ENCODE data around the gene FAM114A2. TPM values are rescaled to one million over a fixed set of nuclear protein-coding genes. Genes with fewer than 3 reads are reported as not detected.
A peak's percentile ranks its signal among the peaks of the same experiment; 100 is the strongest.

The FAM114A2 gene
- total RNA-seq, 1 donor = 40.9 TPM

DNA sequence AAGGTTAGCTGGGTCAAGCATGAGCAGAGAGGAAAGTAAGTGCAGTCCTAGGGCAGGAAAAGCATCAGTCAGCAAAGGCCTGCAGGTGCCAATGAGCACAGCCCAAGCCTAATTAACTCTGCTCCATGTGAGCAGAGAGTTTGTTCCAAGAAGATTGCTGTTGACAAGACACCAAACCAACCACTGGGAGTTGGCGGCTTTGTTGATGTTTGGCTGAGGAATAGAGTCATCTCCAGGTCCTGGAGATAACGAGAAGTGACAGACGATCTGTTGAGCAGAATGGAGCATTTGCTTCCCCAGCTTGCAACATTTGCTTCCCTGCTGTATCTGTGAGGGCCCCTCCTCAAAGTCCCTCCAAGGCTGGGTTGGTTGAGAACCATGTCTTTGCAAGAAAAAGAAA is 68.2 kb downstream of the FAM114A2 start:
- H3K27me3 ChIP-seq (ENCODE audit: insufficient read depth, low read length) = peaks cover 3% of the 10 kb centered on the region
- no peaks in the 10 kb centered on the region for H3K4me1 ChIP-seq (ENCODE audit: insufficient read depth, low read length)
- no peak overlapping the region for H3K4me3 ChIP-seq (ENCODE audit: insufficient read depth, low read length)
- H3K9me3 ChIP-seq (ENCODE audit: low read depth, low read length) = no peaks in the 10 kb centered on the region
- H3K36me3 ChIP-seq (ENCODE audit: insufficient read depth, low read length) = no peaks in the 10 kb centered on the region
- no peaks in the 10 kb centered on the region for H4K20me1 ChIP-seq (ENCODE audit: insufficient read depth, low read length)
- H2AFZ ChIP-seq (ENCODE audit: low read length) = no peak overlapping the region
- H3K27ac ChIP-seq (ENCODE audit: low read depth, low read length) = no peak overlapping the region
- no peak overlapping the region for H3K4me2 ChIP-seq (ENCODE audit: insufficient read depth, low read length)
- no peak for DNase-seq (ENCODE audit: insufficient read length, low spot score, missing footprints)
- TF ChIP-seq, protein P1, sequence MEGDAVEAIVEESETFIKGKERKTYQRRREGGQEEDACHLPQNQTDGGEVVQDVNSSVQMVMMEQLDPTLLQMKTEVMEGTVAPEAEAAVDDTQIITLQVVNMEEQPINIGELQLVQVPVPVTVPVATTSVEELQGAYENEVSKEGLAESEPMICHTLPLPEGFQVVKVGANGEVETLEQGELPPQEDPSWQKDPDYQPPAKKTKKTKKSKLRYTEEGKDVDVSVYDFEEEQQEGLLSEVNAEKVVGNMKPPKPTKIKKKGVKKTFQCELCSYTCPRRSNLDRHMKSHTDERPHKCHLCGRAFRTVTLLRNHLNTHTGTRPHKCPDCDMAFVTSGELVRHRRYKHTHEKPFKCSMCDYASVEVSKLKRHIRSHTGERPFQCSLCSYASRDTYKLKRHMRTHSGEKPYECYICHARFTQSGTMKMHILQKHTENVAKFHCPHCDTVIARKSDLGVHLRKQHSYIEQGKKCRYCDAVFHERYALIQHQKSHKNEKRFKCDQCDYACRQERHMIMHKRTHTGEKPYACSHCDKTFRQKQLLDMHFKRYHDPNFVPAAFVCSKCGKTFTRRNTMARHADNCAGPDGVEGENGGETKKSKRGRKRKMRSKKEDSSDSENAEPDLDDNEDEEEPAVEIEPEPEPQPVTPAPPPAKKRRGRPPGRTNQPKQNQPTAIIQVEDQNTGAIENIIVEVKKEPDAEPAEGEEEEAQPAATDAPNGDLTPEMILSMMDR (IDR thresholded peaks at IDR 0.05; ENCODE audit: extremely low read depth, low read depth, low read length) = no peak
- no peaks in the 10 kb centered on the region for H3K79me2 ChIP-seq (ENCODE audit: insufficient read depth, low read length)

DNA sequence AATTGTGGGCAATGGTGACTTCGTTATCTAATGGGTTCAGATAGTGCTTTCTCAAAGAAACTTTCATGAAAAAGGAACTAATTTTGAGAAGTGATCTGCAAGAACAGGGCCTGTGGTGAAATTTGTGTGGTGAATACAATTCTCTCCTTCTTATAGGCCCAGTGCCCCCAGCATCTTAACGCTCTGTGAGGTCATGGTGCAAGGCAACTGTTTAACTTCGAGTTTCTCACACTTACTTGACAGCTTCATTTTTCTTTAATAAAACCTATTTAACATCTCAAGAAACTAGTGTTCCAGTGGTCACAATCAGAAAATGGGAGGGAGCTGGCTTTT is 69.2 kb downstream of the FAM114A2 start:
- Histone ChIP-seq H3K9me3 (ENCODE audit: low read depth, low read length) (no peaks in the 10 kb centered on the region), H3K27ac (ENCODE audit: low read depth, low read length) (no peak overlapping the region), H2AFZ (ENCODE audit: low read length) (no peak overlapping the region), H4K20me1 (ENCODE audit: insufficient read depth, low read length) (no peaks in the 10 kb centered on the region), H3K27me3 (ENCODE audit: insufficient read depth, low read length) (peaks cover 3% of the 10 kb centered on the region), H3K4me3 (ENCODE audit: insufficient read depth, low read length) (no peak overlapping the region), H3K4me1 (ENCODE audit: insufficient read depth, low read length) (no peaks in the 10 kb centered on the region), H3K36me3 (ENCODE audit: insufficient read depth, low read length) (no peaks in the 10 kb centered on the region), H3K79me2 (ENCODE audit: insufficient read depth, low read length) (no peaks in the 10 kb centered on the region), H3K4me2 (ENCODE audit: insufficient read depth, low read length) (no peak overlapping the region)
- no peak for DNase-seq (ENCODE audit: insufficient read length, low spot score, missing footprints)
- TF ChIP-seq, protein P1 (IDR thresholded peaks at IDR 0.05; ENCODE audit: extremely low read depth, low read depth, low read length) = no peak

DNA sequence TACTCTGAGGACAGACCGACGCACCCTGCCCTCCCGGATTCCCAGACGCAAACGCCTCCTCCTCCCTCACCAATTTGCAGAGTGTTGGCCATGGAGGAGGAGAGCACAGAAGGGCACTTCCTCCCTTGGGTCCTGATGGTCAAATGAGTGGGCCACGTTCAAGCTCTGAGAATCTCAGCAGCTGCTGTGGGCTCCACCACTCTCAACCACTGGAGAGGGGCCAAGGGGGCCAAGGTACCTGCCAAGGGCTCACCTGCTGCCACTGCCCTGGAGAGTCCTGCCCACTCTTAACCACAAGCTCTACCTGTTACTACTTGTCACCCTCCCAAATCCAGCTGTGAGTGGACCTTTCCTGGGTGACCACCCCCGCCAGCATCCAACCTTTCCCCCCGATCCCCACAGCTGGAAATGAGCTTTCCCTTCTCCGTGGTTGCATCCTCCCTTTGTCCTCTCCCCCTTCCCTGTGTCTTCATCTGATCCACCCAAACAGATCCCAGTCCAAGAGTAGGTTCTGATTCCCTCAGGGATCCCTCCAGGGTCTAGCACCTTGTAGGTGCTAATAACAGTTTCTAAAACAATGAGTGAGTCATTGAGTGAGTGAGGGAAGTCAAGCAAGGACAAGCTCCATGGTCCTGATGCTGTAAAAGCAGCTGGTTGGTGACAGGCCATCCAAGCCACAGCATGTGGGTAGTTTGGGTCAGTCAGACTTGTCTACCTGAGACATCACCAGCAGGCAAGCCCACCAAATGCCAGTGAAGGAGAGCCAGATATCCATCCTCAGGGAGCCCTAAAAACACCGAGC is 69.7 kb downstream of the FAM114A2 start:
- no peak overlapping the region for H2AFZ ChIP-seq (ENCODE audit: low read length)
- TF ChIP-seq, protein P1 (IDR thresholded peaks at IDR 0.05; ENCODE audit: extremely low read depth, low read depth, low read length) = no peak
- H3K36me3 ChIP-seq (ENCODE audit: insufficient read depth, low read length) = no peaks in the 10 kb centered on the region

DNA sequence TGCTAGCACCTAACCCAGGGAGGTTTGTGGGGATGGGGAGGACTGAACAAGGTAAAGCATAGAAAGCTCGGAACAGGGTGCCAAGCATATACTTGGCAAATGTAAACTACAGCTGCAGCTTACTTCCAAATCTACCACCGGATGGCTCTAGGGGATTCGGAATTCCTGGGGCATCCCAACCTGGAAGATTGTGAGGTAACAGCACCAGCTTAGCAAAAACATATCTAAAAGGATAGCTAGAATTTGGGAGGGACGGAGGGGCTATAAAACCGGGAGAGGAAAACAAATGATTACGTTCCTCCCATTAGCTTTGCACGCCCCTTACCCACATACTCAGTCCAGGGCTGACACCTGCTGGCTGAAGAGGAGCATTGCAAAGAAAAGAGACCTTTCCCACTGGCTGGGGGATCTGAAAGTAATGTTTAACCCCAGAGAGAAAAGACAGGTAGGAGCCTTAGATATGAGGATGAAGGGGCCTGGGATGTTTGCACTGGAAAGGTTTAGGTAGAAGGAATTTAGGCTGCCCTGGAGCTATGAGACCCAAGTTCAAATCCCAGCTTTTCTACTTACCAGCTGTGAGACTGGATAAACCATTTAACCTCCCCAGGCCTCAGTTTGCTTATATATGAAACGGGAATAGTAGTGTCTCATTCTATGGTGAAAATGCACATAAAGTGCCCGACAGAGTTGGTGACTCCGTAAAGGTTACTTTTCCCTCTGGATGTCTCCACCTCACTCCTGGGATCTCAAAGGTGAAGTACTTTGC is 73.6 kb downstream of the FAM114A2 start:
- Histone ChIP-seq H2AFZ (ENCODE audit: low read length) (peak overlapping the region; percentile 58), H3K9me3 (ENCODE audit: low read depth, low read length) (no peaks in the 10 kb centered on the region), H3K79me2 (ENCODE audit: insufficient read depth, low read length) (no peaks in the 10 kb centered on the region), H3K27me3 (ENCODE audit: insufficient read depth, low read length) (peaks cover 3% of the 10 kb centered on the region), H3K36me3 (ENCODE audit: insufficient read depth, low read length) (no peaks in the 10 kb centered on the region), H3K4me1 (ENCODE audit: insufficient read depth, low read length) (peaks cover 6% of the 10 kb centered on the region), H3K27ac (ENCODE audit: low read depth, low read length) (no peak overlapping the region), H3K4me3 (ENCODE audit: insufficient read depth, low read length) (peak overlapping the region; percentile 36), H4K20me1 (ENCODE audit: insufficient read depth, low read length) (no peaks in the 10 kb centered on the region), H3K4me2 (ENCODE audit: insufficient read depth, low read length) (peak overlapping the region; percentile 65)
- TF ChIP-seq, protein P1 (IDR thresholded peaks at IDR 0.05; ENCODE audit: extremely low read depth, low read depth, low read length) = peak; percentile 93
- DNase-seq (ENCODE audit: insufficient read length, low spot score, missing footprints) = peak; percentile 96

More for the DNA sequence above, 69.7 kb downstream of the FAM114A2 start:
- Histone ChIP-seq H3K27ac (ENCODE audit: low read depth, low read length) (no peak overlapping the region), H3K4me3 (ENCODE audit: insufficient read depth, low read length) (no peak overlapping the region), H3K4me1 (ENCODE audit: insufficient read depth, low read length) (no peaks in the 10 kb centered on the region), H3K9me3 (ENCODE audit: low read depth, low read length) (no peaks in the 10 kb centered on the region), H3K79me2 (ENCODE audit: insufficient read depth, low read length) (no peaks in the 10 kb centered on the region), H3K4me2 (ENCODE audit: insufficient read depth, low read length) (no peak overlapping the region), H4K20me1 (ENCODE audit: insufficient read depth, low read length) (no peaks in the 10 kb centered on the region), H3K27me3 (ENCODE audit: insufficient read depth, low read length) (peaks cover 3% of the 10 kb centered on the region)
- no peak for DNase-seq (ENCODE audit: insufficient read length, low spot score, missing footprints)

Measured in osteoblast (primary cell).